Astrocyte (in vitro differentiated cells and primary cell): ENCODE data around the gene HOXD10.

ENCODE experiments used
- EZH2 ChIP-seq: IDR thresholded peaks from 2 replicates; pipeline ENCODE4 v1.6.1; 2012; ENCODE audit warnings: mild to moderate bottlenecking, low read length, inconsistent platforms; ENCODE audit not compliant: insufficient read depth
- TF ChIP-seq, protein P1 (sequence below): IDR thresholded peaks from 2 replicates; pipeline ENCODE4 v1.5.1; 2011; ENCODE audit warnings: low read depth, mild to moderate bottlenecking, inconsistent platforms, low read length, moderate library complexity; ENCODE audit not compliant: insufficient read depth

DNA sequence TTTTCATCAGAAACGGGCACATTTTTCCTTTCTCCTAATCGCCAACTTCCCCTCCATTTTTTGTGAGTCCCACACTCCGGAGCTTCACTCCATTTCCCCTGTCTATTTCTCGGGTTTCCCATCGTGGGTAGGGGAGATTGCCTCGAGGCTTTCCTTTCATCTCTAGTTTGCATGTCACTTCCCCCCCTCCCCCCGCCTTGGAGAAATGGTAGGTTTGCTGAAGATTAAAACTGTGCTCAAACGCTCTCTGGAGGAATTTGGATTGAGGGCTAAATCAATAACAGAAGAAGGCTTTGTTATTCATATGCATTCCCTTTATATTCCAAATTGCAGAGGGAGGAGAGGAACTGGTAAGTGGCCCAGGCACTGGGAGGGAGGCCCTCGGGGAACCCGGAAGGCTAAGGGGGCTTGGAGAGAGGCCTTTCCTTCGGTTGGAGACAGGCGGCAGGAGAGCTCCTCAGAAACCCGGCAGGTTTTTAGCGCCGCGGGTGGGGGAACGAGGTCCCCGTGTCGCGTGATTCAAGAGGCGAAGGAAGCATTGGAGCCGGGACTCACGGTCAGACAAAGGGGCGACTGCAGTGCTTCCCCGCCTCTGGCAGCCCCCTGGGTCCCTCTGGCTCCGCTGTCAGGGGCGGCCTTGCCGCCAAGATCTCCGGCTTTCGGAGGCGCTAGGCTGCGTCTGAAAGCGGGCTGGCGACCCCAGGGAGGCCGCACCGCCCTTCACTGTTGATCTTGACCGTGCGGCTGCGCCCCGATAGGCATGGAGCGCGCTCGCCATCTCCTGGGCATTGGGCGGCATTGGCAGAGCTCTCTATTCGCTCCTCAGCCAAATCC, 19.4 kb upstream of the HOXD10 start:
- TF ChIP-seq EZH2: peak; percentile 74
- TF ChIP-seq, protein P1, sequence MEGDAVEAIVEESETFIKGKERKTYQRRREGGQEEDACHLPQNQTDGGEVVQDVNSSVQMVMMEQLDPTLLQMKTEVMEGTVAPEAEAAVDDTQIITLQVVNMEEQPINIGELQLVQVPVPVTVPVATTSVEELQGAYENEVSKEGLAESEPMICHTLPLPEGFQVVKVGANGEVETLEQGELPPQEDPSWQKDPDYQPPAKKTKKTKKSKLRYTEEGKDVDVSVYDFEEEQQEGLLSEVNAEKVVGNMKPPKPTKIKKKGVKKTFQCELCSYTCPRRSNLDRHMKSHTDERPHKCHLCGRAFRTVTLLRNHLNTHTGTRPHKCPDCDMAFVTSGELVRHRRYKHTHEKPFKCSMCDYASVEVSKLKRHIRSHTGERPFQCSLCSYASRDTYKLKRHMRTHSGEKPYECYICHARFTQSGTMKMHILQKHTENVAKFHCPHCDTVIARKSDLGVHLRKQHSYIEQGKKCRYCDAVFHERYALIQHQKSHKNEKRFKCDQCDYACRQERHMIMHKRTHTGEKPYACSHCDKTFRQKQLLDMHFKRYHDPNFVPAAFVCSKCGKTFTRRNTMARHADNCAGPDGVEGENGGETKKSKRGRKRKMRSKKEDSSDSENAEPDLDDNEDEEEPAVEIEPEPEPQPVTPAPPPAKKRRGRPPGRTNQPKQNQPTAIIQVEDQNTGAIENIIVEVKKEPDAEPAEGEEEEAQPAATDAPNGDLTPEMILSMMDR: peak; percentile 61
